Germinal center (tissue), 1 donor: Measurements from ENCODE around the gene TLR8.
A peak's percentile ranks its signal among the peaks of the same experiment; 100 is the strongest.
"Not testable (repeated sequence)": the region's sequence is repeated elsewhere in the genome, so short reads cannot be mapped to it uniquely, and the experiment has no call there.

Source experiments
- DNase-seq: peaks from one replicate; pipeline ENCODE4 v3.0.0; 2012; ENCODE audit warnings: mixed read lengths, low spot score

The TLR8 gene

GRCh38 chrX:12946838-12947544 lies 40.6 kb downstream of the TLR8 start:
- peak; percentile 60 for DNase-seq

- DNase-seq, result no peak
Observed at GRCh38 chrX:12947545-12948235, 41.3 kb downstream of the TLR8 start.

- DNase-seq, result no peak
Observed at GRCh38 chrX:12948495-12948894, 42.1 kb downstream of the TLR8 start.

GRCh38 chrX:12949205-12949926 lies 42.9 kb downstream of the TLR8 start:
- DNase-seq, result no peak

- peak; percentile 58 for DNase-seq
Observed at GRCh38 chrX:12949927-12950656, 43.7 kb downstream of the TLR8 start.

GRCh38 chrX:12950851-12951594 lies 44.6 kb downstream of the TLR8 start:
- DNase-seq, result peak; percentile 65

- no peak for DNase-seq
Observed at GRCh38 chrX:12951595-12951975, 45.2 kb downstream of the TLR8 start.

GRCh38 chrX:12953420-12953819 lies 47.0 kb downstream of the TLR8 start:
- no peak for DNase-seq

- no peak for DNase-seq
Observed at GRCh38 chrX:12954376-12954775, 48.0 kb downstream of the TLR8 start.

- no peak for DNase-seq
Observed at GRCh38 chrX:12954981-12955380, 48.6 kb downstream of the TLR8 start.

- no peak for DNase-seq
Observed at GRCh38 chrX:12955882-12956703, 49.7 kb downstream of the TLR8 start.

- peak; percentile 57 for DNase-seq
Observed at GRCh38 chrX:12956704-12957534, 50.5 kb downstream of the TLR8 start.

GRCh38 chrX:12958059-12958458 lies 51.6 kb downstream of the TLR8 start:
- no peak for DNase-seq

- no peak for DNase-seq
Observed at GRCh38 chrX:12958461-12958860, 52.0 kb downstream of the TLR8 start.

GRCh38 chrX:12961196-12961718 lies 54.8 kb downstream of the TLR8 start:
- no peak for DNase-seq

- DNase-seq, result no peak
Observed at GRCh38 chrX:12962041-12962504, 55.7 kb downstream of the TLR8 start.

GRCh38 chrX:12963210-12963850 lies 56.9 kb downstream of the TLR8 start:
- DNase-seq, result not testable (repeated sequence)

GRCh38 chrX:12965131-12965940 lies 58.9 kb downstream of the TLR8 start:
- no peak for DNase-seq
